Muscle layer of duodenum (tissue), 2 donors: ENCODE data around the gene GIPC3.

Experiments
- H3K27ac ChIP-seq: one replicate; pipeline ENCODE4 v1.7.0; 2013; ENCODE audit warnings: mild to moderate bottlenecking, low read length
- H3K27me3 ChIP-seq: one replicate; pipeline ENCODE4 v1.7.0; 2013; ENCODE audit warnings: low read depth, mild to moderate bottlenecking, control low read depth, low read length
- H3K36me3 ChIP-seq, 2 donors: one replicate each; pipeline ENCODE4 v1.7.0; 2013; ENCODE audit warnings: low read length in 2 of 2, control low read depth in 1 of 2, mild to moderate bottlenecking in 1 of 2; ENCODE audit not compliant: insufficient read depth in 2 of 2, control insufficient read depth in 1 of 2
- H3K4me1 ChIP-seq, 2 donors: one replicate each; pipeline ENCODE4 v1.7.0; 2013; ENCODE audit warnings: low read length in 2 of 2, mild to moderate bottlenecking in 2 of 2, control low read depth in 1 of 2, moderate library complexity in 1 of 2; ENCODE audit not compliant: insufficient read depth in 2 of 2, control insufficient read depth in 1 of 2
- H3K4me3 ChIP-seq, 2 donors: one replicate each; pipeline ENCODE4 v1.7.0; 2013; ENCODE audit warnings: low read length in 2 of 2, low read depth in 1 of 2, mild to moderate bottlenecking in 1 of 2
- H3K9me3 ChIP-seq, 2 donors: one replicate each; pipeline ENCODE4 v1.7.0; 2013; ENCODE audit warnings: low read length in 2 of 2, control low read depth in 1 of 2, mild to moderate bottlenecking in 1 of 2; ENCODE audit not compliant: control insufficient read depth in 1 of 2
- donor health status: healthy.

GIPC3 gene, protein sequence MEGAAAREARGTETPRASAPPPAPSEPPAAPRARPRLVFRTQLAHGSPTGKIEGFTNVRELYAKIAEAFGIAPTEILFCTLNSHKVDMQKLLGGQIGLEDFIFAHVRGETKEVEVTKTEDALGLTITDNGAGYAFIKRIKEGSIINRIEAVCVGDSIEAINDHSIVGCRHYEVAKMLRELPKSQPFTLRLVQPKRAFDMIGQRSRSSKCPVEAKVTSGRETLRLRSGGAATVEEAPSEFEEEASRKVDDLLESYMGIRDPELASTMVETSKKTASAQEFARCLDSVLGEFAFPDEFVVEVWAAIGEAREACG

DNA sequence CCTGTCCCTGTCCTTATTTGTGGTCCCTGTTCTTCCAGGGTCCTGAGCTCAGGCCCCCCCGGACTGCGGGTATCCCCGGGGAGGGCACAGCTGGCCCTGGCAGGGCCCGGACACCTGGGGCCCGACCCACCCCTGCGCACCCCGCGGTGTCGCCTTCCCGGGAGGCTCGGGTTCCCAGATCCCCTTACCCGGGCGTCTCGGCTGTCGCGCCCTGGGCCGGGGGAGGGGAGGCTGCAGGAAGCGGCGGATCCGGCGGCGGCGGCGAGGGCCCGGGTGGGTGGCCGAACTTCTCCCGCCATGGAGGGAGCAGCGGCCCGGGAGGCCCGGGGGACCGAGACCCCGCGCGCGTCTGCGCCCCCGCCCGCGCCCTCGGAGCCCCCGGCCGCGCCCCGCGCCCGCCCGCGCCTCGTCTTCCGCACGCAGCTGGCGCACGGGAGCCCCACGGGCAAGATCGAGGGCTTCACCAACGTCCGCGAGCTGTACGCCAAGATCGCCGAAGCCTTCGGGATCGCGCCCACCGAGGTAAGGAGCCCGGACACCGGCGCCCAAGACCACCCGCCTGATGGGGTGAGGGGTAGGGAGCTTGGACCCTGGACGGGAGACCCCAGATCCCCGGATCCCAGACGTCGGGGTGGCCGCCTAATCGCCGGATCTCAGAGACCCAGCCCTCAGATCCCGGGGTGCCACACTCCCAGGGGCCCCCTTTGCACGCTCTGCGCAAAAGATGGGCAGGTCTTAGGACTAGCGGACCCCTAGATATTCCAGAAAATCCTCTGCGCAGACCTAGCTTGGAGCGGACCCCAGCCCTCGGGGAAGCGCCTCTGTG lies at the start of gene GIPC3:
Gene GIPC3, plus strand, starts transcription at position 178 of the 826 bp plus-strand sequence. Its CDS starts 120 bp downstream, at position 298.
- H3K36me3 ChIP-seq: no peaks in the 10 kb centered on the region
- H3K27me3 ChIP-seq: no peaks in the 10 kb centered on the region
- H3K4me1 ChIP-seq: peaks cover 0 to 15% of the 10 kb centered on the region in 2 donors
- H3K9me3 ChIP-seq: no peaks in the 10 kb centered on the region
- H3K27ac ChIP-seq: no peak within 1 kb of the TSS
- H3K4me3 ChIP-seq: peak within 1 kb of the TSS in 1 of 2 donors; percentile 47

DNA sequence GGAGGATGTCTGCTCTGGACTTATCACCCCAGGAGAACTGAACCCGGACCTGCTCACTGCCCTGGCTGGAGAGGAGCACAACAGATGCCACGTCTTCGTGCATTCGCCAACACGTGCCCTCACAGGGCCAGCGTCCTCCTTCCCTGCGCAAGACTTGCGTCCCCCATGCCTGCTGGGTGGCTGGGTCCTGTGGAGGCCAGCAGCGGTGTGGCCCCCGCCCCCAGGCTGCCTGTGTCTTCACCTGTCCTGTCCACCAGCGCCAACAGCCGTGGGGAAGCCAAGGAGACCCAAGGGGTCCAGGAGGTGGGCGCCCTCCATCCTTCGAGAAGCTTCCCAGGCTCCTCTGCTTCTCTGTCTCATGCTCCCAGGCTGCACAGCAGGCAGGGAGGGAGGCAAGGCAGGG lies 49.7 kb upstream of the GIPC3 start:
- Histone ChIP-seq H3K27ac (no peak overlapping the region), H3K9me3 (no peaks in the 10 kb centered on the region), H3K4me1 (no peaks in the 10 kb centered on the region), H3K4me3 (no peak overlapping the region), H3K36me3 (peaks cover 13 to 51% of the 10 kb centered on the region in 2 donors), H3K27me3 (no peaks in the 10 kb centered on the region)

DNA sequence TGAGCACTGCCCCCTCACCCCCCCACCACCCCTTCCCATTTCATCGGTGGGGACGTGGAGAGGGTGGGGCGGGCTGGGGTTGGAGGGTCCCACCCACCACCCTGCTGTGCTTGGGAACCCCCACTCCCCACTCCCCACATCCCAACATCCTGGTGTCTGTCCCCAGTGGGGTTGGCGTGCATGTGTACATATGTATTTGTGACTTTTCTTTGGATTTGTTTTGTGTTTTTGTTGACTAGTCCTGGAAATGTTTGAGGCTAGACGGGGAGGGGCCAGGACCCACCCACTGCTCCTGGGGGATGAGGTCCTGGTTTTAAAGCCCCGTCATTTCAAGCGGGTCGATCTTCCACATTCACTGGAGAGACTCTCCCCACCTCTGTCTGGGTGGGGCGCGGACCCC lies 49.3 kb upstream of the GIPC3 start:
- Histone ChIP-seq H3K27me3 (no peaks in the 10 kb centered on the region), H3K9me3 (no peaks in the 10 kb centered on the region), H3K4me1 (no peaks in the 10 kb centered on the region), H3K4me3 (no peak overlapping the region), H3K36me3 (peaks cover 10 to 47% of the 10 kb centered on the region in 2 donors), H3K27ac (no peak overlapping the region)

DNA sequence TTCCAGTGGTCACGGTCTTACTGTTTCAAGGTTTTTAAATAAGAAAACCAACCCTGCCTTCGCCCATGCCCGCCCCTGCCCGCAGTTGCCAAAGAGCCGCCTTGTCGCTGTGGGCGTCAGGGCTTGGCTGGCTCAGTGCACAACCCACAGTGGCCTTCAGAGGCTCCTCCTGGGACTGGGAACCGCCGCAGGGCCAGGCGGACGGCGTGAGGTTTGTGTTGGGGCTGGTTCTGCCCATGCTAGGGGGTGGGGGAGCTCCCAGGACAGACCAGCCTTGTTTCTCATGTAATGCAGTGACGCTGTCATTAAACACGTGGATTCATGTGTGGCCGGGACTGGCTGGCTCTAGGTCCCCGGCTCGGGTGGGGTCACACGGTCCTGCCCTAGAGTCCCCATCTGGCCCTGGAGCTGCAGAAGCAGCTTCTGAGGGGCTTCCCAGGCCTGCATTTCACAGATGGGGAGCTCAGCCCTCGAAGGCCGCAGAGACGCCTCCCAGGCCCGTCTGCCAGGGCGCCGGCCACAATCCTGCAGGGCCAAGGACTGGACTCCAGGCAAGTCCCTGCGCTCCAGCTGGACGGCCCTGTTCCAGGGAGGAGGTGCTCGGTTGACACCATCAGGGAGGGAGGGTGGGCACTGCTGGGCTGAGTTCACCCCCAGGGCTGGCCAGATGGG lies 48.7 kb upstream of the GIPC3 start:
- Histone ChIP-seq H3K4me1 (no peaks in the 10 kb centered on the region), H3K36me3 (peaks cover 4 to 41% of the 10 kb centered on the region in 2 donors), H3K9me3 (no peaks in the 10 kb centered on the region), H3K27ac (no peak overlapping the region), H3K27me3 (no peaks in the 10 kb centered on the region), H3K4me3 (no peak overlapping the region)

DNA sequence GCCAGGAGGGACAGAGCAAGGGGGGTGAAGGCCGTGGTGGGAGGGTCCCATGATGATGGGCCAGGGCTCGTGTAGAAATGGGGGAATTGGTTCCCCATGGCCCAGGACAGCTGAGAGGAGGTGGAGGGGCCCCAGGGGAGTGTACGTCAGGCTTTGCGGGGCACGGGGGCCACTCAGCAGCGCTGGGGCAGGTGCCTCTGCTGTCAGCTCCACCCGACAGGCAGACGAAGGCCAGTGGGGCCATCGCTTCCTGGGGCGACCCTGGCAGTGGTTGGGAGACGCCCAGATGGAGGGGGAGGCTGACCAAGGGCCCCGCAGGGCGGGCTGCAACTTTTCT lies 48.2 kb upstream of the GIPC3 start:
- peaks cover 4 to 36% of the 10 kb centered on the region in 2 donors for H3K36me3 ChIP-seq

DNA sequence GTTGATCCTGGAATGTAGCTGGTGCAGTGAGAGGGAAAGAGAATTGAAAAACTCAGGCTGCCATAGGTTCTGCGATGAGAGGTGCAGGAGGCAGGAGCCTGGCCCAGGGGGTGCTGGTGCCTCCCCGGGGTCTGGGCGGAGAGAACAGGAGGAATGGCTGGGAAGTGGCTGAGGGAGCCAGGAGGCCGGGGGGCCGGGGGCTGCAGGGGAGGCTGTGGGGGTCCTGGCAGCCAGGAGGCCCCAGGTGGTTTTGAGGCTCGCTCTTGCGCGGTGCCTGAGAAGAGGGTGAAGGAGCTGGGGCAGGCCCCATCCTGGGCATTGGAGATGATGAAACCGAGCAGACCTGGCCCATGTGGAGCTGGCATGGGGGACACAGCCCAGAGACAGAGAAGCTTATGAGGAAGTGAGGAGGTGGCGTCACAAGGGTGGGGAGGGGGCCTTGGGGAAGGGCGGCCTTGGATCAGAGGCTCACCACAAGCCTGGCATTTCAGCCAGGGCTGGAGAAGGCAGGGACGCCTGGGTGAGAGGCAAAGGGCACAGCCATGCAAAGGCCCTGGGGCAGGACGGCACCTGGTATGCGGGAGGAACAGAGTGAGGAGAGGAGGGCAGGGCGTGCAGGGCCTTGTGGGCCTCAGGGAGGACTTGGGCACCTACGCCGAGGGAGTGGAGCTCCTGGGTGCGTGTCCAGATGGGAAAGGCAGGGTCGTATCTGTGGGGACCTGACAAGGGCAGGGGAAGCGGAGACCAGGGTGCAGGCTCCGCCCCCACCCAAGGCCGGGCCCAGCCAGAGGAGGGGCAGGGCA lies 47.6 kb upstream of the GIPC3 start:
- Histone ChIP-seq H3K27ac (no peak overlapping the region), H3K36me3 (peaks cover 4 to 30% of the 10 kb centered on the region in 2 donors), H3K27me3 (no peaks in the 10 kb centered on the region), H3K4me1 (no peaks in the 10 kb centered on the region), H3K9me3 (no peaks in the 10 kb centered on the region), H3K4me3 (no peak overlapping the region)

More for the DNA sequence above, 48.2 kb upstream of the GIPC3 start:
- no peak overlapping the region for H3K27ac ChIP-seq
- no peaks in the 10 kb centered on the region for H3K4me1 ChIP-seq
- no peak overlapping the region for H3K4me3 ChIP-seq
- no peaks in the 10 kb centered on the region for H3K27me3 ChIP-seq
- no peaks in the 10 kb centered on the region for H3K9me3 ChIP-seq

DNA sequence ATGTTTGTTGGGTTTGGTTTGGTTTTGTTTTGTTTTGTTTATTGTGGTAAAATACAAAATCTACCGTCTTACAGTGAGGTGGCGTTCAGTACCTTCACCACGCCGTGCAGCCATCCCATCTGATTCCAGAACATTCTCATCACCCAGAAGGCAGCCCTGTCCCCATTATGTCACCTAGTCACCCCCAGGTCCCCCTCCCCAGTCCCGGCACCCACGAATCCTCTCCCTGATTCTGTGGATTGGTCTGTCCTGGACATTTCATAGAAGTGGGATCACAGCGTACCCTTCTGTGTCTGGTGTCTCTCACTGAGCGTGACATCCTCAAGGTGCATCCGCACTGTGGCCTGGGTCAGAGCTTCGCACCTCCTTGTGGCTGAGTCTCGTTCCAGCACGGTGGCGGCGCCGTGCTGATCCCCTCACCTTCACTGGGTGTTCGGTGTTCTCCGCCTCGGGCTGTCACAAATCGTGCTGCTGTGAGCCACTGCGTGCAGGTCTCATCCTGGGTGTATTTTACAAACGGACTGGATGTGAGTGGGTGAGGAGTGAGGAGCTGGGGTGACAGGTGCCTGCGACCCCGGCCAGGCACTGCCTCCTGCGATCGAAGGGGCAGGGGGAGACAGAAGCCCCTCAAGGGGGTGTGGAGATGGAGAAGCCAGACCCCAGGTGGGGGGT lies 46.9 kb upstream of the GIPC3 start:
- Histone ChIP-seq H3K4me1 (no peaks in the 10 kb centered on the region), H3K27ac (no peak overlapping the region), H3K9me3 (no peaks in the 10 kb centered on the region), H3K36me3 (peaks cover 4 to 23% of the 10 kb centered on the region in 2 donors), H3K27me3 (no peaks in the 10 kb centered on the region), H3K4me3 (no peak overlapping the region)

DNA sequence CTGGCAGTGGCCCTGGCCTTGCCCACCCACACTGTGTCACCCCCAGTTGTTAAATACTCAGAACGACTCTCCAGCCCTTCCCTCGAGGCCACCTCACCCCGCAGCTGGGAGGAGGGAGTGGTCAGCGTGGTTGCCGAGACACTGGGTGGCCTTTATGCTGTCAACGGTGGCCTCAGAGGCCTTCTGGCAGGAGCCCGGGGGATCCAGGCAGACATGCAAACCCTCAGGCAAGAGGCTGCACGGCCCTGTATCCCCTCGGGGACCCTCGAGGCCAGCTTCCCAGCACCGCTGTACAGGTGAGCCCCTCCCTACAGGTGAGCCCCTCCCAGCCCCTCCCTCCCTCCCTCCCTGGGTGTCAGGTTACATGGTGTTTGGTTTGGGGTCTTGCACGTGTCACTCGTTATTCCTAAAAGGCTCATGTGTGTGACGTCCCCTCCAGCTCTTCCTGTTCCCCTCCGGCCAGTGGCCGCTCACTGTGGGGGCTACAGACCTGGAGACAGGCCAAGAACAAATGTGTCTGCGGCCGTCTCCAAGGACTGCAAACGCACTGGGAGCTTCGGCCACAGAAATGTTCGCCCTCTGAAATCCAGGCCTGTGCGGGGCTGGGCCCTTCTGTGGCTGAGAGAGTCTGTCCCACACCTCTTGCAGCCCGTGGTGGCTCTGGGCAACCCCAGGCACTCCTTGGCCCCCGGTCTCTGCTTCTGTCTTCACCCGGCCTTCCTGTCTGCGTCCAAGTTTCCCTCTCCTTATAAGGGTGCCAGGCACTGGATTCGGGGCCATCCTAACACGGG lies 46.1 kb upstream of the GIPC3 start, which contains the start of gene TEKTIP1:
Gene TEKTIP1, plus strand, starts transcription at position 210 of the 791 bp plus-strand sequence. Its CDS starts 4 bp downstream, at position 214.
- Histone ChIP-seq H3K9me3 (no peaks in the 10 kb centered on the region), H3K4me1 (no peaks in the 10 kb centered on the region), H3K27ac (no peak within 1 kb of the TSS), H3K27me3 (no peaks in the 10 kb centered on the region), H3K4me3 (no peak within 1 kb of the TSS), H3K36me3 (peaks cover 0 to 17% of the 10 kb centered on the region in 2 donors)

DNA sequence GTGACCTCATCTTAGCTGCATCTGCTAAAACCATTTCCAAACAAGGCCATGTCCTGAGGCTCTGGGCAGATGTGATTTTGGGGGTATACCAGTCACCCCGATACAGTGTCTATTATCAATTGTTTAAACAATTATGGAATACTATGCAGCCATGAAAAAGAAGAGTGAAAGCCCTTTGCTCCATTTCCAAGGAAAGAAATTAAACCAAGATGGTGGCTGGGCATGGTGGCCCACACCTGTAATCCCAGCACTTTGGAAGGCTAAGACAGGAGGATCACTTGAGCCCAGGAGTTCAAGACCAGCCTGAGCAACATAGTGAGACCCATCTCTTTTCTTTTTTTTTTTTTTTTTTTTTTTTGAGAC lies 45.5 kb upstream of the GIPC3 start:
- Histone ChIP-seq H3K4me1 (no peaks in the 10 kb centered on the region), H3K9me3 (no peaks in the 10 kb centered on the region)

More for the DNA sequence above, 45.5 kb upstream of the GIPC3 start:
- peaks cover 0 to 11% of the 10 kb centered on the region in 2 donors for H3K36me3 ChIP-seq
- H3K27me3 ChIP-seq: no peaks in the 10 kb centered on the region
- no peak overlapping the region for H3K4me3 ChIP-seq
- no peak overlapping the region for H3K27ac ChIP-seq
